Peyer's patch (tissue), 4 donors: Measurements from ENCODE around the gene SNCG. TPM values are rescaled to one million over a fixed set of nuclear protein-coding genes. Genes with fewer than 3 reads are reported as not detected.

Experiments
- DNase-seq, 3 donors: peaks; one replicate each; pipeline ENCODE4 v3.0.0-alpha.2; 2017 to 2019
- H3K27ac ChIP-seq, 4 donors: fragments of 200-600 bp; sonication (generic); one replicate each; pipeline ENCODE4 v1.5.1; 2016 to 2019
- H3K27me3 ChIP-seq, 2 donors: fragments of 200-600 bp; sonication (generic); one replicate each; pipeline ENCODE4 v1.5.1; 2019
- H3K36me3 ChIP-seq, 3 donors: fragments of 200-600 bp; sonication (generic); one replicate each; pipeline ENCODE4 v1.5.1; 2016 to 2019
- H3K4me1 ChIP-seq, 4 donors: fragments of 200-600 bp; sonication (generic); one replicate each; pipeline ENCODE4 v1.5.1; 2016 to 2019
- H3K4me3 ChIP-seq, 4 donors: fragments of 200-600 bp; sonication (generic); 1 replicate in 3 of 4; 2 replicates in 1 of 4; pipeline ENCODE4 v1.5.1; 2016 to 2019; ENCODE audit warnings: mild to moderate bottlenecking in 1 of 4
- H3K9me3 ChIP-seq, 4 donors: fragments of 200-600 bp; sonication (generic); one replicate each; pipeline ENCODE4 v1.5.1; 2016 to 2019; ENCODE audit warnings: mild to moderate bottlenecking in 1 of 4
- POLR2A ChIP-seq, 2 donors: fragments of 450-650 bp; IDR thresholded peaks; one replicate each; pipeline ENCODE4 v1.5.1; 2017; ENCODE audit warnings: antibody characterized with exemption in 2 of 2, mild to moderate bottlenecking in 2 of 2, moderate library complexity in 2 of 2
- total RNA-seq, 4 donors: library from RNA; depleted of rRNA; stranded (reverse); fragments of >200 nt; gene quantifications; one replicate each; pipeline ENCODE4 v1.1.0, GENCODE V29; 2016
- TF ChIP-seq, protein P1 (sequence below), 6 experiments: fragments of 450-650 bp in 4 of 6; fragments of 200-600 bp in 2 of 6; sonication (generic) in 1 of 6; IDR thresholded peaks; one replicate each; pipeline ENCODE4 v1.5.1; 2017 to 2019; ENCODE audit warnings: antibody characterized with exemption in 6 of 6, mild to moderate bottlenecking in 3 of 6, moderate library complexity in 1 of 6

The SNCG gene
- total RNA-seq, 4 donors from 2014 or later: 2.4 to 8.2 TPM; not detected in 2

DNA sequence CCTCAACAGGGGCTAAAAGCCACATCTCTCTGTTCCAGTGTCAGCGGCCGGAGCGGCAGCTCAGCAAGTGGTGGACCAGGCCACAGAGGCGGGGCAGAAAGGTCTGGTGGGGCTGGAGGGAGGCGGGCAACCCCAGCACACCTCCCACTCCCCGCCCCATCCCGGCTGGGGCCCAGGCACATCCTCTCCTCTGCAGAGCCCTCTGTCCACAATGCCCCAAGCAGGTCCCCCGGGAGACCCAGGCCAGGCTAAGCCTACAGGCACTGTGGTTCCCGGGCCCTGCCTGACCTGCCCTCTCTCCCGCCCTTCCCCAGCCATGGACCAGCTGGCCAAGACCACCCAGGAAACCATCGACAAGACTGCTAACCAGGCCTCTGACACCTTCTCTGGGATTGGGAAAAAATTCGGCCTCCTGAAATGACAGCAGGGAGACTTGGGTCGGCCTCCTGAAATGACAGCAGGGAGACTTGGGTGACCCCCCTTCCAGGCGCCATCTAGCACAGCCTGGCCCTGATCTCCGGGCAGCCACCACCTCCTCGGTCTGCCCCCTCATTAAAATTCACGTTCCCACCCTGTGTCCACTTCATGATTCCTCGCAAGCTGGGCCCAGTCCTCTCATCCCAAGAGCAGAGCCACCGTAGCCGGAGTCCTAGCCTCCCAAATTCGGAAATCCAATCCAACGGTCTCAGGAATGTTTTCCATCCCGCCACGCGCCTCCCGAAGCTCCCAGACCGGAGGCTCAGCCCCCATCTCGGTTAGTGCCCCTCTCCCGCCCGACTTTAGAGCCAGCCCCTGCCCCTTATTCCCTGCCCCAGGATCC lies 12.0 kb downstream of the SNCG start:
- TF ChIP-seq POLR2A (IDR thresholded peaks at IDR 0.05): no peak
- TF ChIP-seq, protein P1, sequence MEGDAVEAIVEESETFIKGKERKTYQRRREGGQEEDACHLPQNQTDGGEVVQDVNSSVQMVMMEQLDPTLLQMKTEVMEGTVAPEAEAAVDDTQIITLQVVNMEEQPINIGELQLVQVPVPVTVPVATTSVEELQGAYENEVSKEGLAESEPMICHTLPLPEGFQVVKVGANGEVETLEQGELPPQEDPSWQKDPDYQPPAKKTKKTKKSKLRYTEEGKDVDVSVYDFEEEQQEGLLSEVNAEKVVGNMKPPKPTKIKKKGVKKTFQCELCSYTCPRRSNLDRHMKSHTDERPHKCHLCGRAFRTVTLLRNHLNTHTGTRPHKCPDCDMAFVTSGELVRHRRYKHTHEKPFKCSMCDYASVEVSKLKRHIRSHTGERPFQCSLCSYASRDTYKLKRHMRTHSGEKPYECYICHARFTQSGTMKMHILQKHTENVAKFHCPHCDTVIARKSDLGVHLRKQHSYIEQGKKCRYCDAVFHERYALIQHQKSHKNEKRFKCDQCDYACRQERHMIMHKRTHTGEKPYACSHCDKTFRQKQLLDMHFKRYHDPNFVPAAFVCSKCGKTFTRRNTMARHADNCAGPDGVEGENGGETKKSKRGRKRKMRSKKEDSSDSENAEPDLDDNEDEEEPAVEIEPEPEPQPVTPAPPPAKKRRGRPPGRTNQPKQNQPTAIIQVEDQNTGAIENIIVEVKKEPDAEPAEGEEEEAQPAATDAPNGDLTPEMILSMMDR (IDR thresholded peaks at IDR 0.05): no peak
- Histone ChIP-seq H3K36me3 (no peaks in the 10 kb centered on the region), H3K4me1 (peaks cover 0 to 51% (median 19%) of the 10 kb centered on the region in 4 donors), H3K4me3 (peak overlapping the region; percentile 42 to 68 (median 60)), H3K9me3 (no peaks in the 10 kb centered on the region), H3K27me3 (no peaks in the 10 kb centered on the region), H3K27ac (peak overlapping the region; percentile 73 to 95 (median 85))
- peak; percentile 27 to 75 (median 69) for DNase-seq

DNA sequence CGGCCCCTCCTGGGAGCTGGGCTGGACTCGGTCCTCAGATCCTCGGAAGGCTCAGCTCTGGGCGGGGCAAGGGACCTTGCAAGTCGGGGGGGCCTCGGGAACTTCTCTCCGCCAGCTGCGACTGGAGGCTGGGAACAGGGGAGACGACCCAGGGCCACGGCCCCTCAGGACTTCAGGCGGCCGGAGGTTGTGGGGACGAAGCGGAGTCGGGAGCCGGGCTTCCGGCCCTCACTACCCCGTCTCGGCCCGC lies 12.5 kb downstream of the SNCG start:
- Histone ChIP-seq H3K4me1 (peaks cover 0 to 56% (median 19%) of the 10 kb centered on the region in 4 donors), H3K27me3 (no peaks in the 10 kb centered on the region), H3K36me3 (no peaks in the 10 kb centered on the region), H3K27ac (peak overlapping the region; percentile 73 to 95 (median 85)), H3K4me3 (peak overlapping the region; percentile 42 to 68 (median 60)), H3K9me3 (no peaks in the 10 kb centered on the region)
- TF ChIP-seq POLR2A (IDR thresholded peaks at IDR 0.05): peak; percentile 78 to 88
- TF ChIP-seq, protein P1 (IDR thresholded peaks at IDR 0.05): no peak
- DNase-seq: no peak

DNA sequence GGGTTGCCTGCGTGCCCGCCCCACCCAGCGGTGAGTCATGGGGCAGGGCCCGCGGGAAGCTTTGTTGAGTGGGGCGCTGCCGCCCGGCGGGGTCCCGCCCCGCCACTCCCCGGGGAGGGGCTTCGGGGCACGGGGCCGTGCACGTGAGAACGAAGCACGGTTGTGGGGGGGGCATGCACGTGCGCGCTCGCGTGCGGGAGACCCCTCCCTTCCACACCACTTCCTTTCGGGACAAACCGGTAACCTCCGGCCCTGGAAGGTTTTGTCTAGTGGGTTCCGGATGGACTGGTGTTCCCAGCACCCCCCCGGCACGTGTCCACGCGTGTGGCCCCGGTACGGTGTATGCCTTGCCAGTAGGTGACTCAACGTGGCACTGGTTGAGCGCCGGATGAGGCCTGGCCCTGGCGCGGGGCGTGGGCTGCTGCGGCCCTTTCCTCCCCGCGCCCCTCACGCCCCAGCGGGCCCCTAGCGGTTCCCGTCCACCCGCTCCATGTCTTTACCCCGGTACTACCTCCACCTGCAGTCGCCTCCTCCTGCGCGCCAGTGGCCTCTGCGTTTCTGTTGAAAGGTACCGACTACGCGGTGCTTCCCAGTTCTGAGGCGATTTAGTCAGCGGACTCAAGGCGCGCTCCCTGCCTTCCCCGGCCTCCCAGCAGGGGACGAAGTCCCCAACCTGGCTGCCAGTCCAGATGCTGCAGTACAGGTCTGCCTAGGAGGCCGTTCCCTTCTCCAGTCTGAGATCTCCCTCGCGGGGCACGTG lies 13.0 kb downstream of the SNCG start:
- no peaks in the 10 kb centered on the region for H3K27me3 ChIP-seq
- peak in 1 of 2 donors; percentile 17 for TF ChIP-seq POLR2A (IDR thresholded peaks at IDR 0.05)
- TF ChIP-seq, protein P1 (IDR thresholded peaks at IDR 0.05): peak in 4 of 6 experiments; percentile 16 to 42 (median 40)
- no peaks in the 10 kb centered on the region for H3K9me3 ChIP-seq
- no peaks in the 10 kb centered on the region for H3K36me3 ChIP-seq
- peak; percentile 83 to 95 (median 94) for DNase-seq
- peak overlapping the region; percentile 42 to 68 (median 60) for H3K4me3 ChIP-seq
- peaks cover 0 to 53% (median 17%) of the 10 kb centered on the region in 4 donors for H3K4me1 ChIP-seq
- peak overlapping the region; percentile 73 to 95 (median 85) for H3K27ac ChIP-seq

DNA sequence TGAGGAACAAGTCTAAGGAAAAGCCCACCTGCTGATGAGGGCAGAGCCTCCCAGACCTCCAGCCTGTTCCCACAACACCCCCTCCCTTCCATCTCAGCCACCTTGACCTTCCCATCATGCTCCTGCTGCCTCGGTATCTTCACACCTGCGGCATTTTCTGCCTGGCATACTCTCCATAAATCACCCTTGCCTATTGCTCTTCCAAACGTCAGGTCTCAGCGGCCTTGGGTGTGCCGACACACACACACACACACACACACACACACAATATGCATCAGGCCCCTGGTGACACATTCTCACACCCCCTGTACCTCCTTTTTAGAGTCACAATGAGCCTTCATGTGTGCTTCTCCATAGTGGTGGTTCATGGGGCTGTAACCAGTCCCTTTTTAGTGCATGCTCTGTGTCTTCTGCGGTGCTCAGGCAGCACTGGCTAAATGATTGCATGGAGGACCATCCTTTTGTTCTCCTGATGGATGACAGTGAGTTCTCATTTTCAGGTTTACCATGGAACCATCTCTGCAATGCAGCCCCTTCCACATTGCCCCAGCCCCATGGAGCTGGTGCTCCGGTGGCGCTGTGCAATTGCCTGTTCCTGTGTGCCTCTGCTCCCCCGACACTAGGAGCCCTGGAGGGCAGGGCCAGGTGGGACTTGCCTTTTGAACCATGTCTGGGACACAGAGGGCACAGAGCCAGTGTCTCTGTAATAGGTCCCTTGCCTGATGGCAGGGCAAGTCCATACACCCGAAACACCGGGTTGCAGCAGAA lies 14.4 kb downstream of the SNCG start:
- H3K36me3 ChIP-seq: no peaks in the 10 kb centered on the region
- H3K4me3 ChIP-seq: no peak overlapping the region
- TF ChIP-seq, protein P1 (IDR thresholded peaks at IDR 0.05): no peak
- TF ChIP-seq POLR2A (IDR thresholded peaks at IDR 0.05): no peak
- H3K27ac ChIP-seq: peak overlapping the region in 1 of 4 donors; percentile 95
- H3K4me1 ChIP-seq: peaks cover 0 to 44% (median 15%) of the 10 kb centered on the region in 4 donors
- no peaks in the 10 kb centered on the region for H3K27me3 ChIP-seq
- peak in 1 of 3 donors; percentile 14 for DNase-seq
- no peaks in the 10 kb centered on the region for H3K9me3 ChIP-seq

DNA sequence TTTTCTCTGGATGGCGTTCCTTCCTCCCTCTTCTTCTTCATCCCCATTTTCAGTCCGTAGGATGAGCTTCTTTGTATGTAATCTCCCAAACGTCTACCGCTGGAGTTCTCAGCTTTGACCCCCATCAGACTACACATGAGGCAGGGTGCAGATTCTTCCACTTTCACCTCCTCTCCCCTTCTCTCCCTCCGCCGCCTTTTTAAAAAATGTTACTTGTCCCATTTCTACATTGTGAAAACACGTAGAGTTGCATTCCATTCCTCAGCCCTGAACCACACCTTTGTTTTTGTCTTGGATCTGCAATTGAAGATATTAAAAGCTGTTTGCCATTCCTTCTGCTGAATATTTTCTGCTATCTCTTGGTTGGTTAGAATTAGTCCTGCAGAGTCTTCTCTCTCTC lies 16.1 kb downstream of the SNCG start:
- no peaks in the 10 kb centered on the region for H3K27me3 ChIP-seq
- H3K4me1 ChIP-seq: peaks cover 0 to 38% (median 13%) of the 10 kb centered on the region in 4 donors
- H3K4me3 ChIP-seq: no peak overlapping the region
- H3K36me3 ChIP-seq: no peaks in the 10 kb centered on the region
- no peak for TF ChIP-seq POLR2A (IDR thresholded peaks at IDR 0.05)
- TF ChIP-seq, protein P1 (IDR thresholded peaks at IDR 0.05): no peak
- no peaks in the 10 kb centered on the region for H3K9me3 ChIP-seq
- DNase-seq: no peak
- H3K27ac ChIP-seq: no peak overlapping the region
